Neural crest cell (in vitro differentiated cells): ENCODE measurements around the gene UBAP1L. TPM values are rescaled to one million over a fixed set of nuclear protein-coding genes. Genes with fewer than 3 reads are reported as not detected.
"Not testable (repeated sequence)": the region's sequence is repeated elsewhere in the genome, so short reads cannot be mapped to it uniquely, and the experiment has no call there.

Experiments used
- DNase-seq: peaks from one replicate; pipeline ENCODE4 v3.0.0; 2021; ENCODE audit warnings: low read depth, mixed read lengths, low spot score
- H3K27ac Mint-ChIP-seq: one replicate; pipeline ENCODE4 v1.8.0; 2021; ENCODE audit warnings: mild to moderate bottlenecking, mixed read lengths; ENCODE audit not compliant: unreplicated experiment
- H3K27me3 Mint-ChIP-seq: 2 replicates; pipeline ENCODE4 v1.8.0; 2021; ENCODE audit warnings: low read depth, mild to moderate bottlenecking, mixed read lengths
- H3K36me3 Mint-ChIP-seq: 2 replicates; pipeline ENCODE4 v1.8.0; 2021; ENCODE audit warnings: low read depth, mild to moderate bottlenecking, mixed read lengths
- H3K4me1 Mint-ChIP-seq: 2 replicates; pipeline ENCODE4 v1.8.0; 2021; ENCODE audit warnings: mixed read lengths
- H3K4me3 Mint-ChIP-seq: one replicate; pipeline ENCODE4 v1.8.0; 2021; ENCODE audit warnings: mild to moderate bottlenecking, mixed read lengths
- H3K9me3 Mint-ChIP-seq: 2 replicates; pipeline ENCODE4 v1.8.0; 2021; ENCODE audit warnings: mixed read lengths
- CTCF ChIP-seq: fragments of 200-600 bp; sonication (generic); conservative IDR thresholded peaks from 2 replicates; pipeline ENCODE4 v1.5.0; 2021; ENCODE audit warnings: antibody characterized with exemption, mild to moderate bottlenecking
- total RNA-seq: library from RNA; stranded (reverse); gene quantifications from 2 replicates; pipeline ENCODE4 v1.2.1, GENCODE V29; 2021

UBAP1L gene
- total RNA-seq, 1 donor from 2014 or later, result 3.6 TPM

- TF ChIP-seq CTCF, result no peak
- no peak for DNase-seq
- no peaks in the 10 kb centered on the region for H3K9me3 Mint-ChIP-seq
- peaks cover 19% of the 10 kb centered on the region for H3K36me3 Mint-ChIP-seq
- H3K4me3 Mint-ChIP-seq, result no peak overlapping the region
- H3K27ac Mint-ChIP-seq, result no peak overlapping the region
- H3K27me3 Mint-ChIP-seq, result no peaks in the 10 kb centered on the region
- peaks cover 5% of the 10 kb centered on the region for H3K4me1 Mint-ChIP-seq
Measured at GRCh38 chr15:65102912-65103311, 12.1 kb downstream of the UBAP1L start.

GRCh38 chr15:65101891-65102708 is 12.9 kb downstream of the UBAP1L start:
- peak; percentile 5 for TF ChIP-seq CTCF
- no peak overlapping the region for H3K4me3 Mint-ChIP-seq
- no peaks in the 10 kb centered on the region for H3K9me3 Mint-ChIP-seq
- H3K27me3 Mint-ChIP-seq, result no peaks in the 10 kb centered on the region
- H3K27ac Mint-ChIP-seq, result no peak overlapping the region
- peaks cover 5% of the 10 kb centered on the region for H3K4me1 Mint-ChIP-seq
- DNase-seq, result no peak
- peaks cover 19% of the 10 kb centered on the region for H3K36me3 Mint-ChIP-seq

GRCh38 chr15:65101411-65101890 is 13.5 kb downstream of the UBAP1L start:
- no peaks in the 10 kb centered on the region for H3K9me3 Mint-ChIP-seq
- peak; percentile 84 for DNase-seq
- H3K27ac Mint-ChIP-seq, result peak overlapping the region; percentile 14
- peaks cover 19% of the 10 kb centered on the region for H3K36me3 Mint-ChIP-seq
- peak; percentile 86 for TF ChIP-seq CTCF
- H3K4me1 Mint-ChIP-seq, result peaks cover 5% of the 10 kb centered on the region
- H3K27me3 Mint-ChIP-seq, result no peaks in the 10 kb centered on the region
- no peak overlapping the region for H3K4me3 Mint-ChIP-seq

GRCh38 chr15:65100442-65100841 is 14.6 kb downstream of the UBAP1L start:
- H3K27me3 Mint-ChIP-seq, result no peaks in the 10 kb centered on the region
- no peak for DNase-seq
- peaks cover 5% of the 10 kb centered on the region for H3K4me1 Mint-ChIP-seq
- no peak overlapping the region for H3K27ac Mint-ChIP-seq
- no peak overlapping the region for H3K4me3 Mint-ChIP-seq
- no peaks in the 10 kb centered on the region for H3K9me3 Mint-ChIP-seq
- TF ChIP-seq CTCF, result no peak
- peaks cover 15% of the 10 kb centered on the region for H3K36me3 Mint-ChIP-seq

GRCh38 chr15:65099801-65100200 is 15.2 kb downstream of the UBAP1L start:
- H3K4me1 Mint-ChIP-seq, H3K27ac Mint-ChIP-seq, H3K9me3 Mint-ChIP-seq, H3K27me3 Mint-ChIP-seq, DNase-seq, H3K4me3 Mint-ChIP-seq: not testable (repeated sequence)
- H3K36me3 Mint-ChIP-seq, result peaks cover 15% of the 10 kb centered on the region

- TF ChIP-seq CTCF, result no peak
- Mint-ChIP-seq H3K27me3 (no peaks in the 10 kb centered on the region), H3K4me3 (no peak overlapping the region), H3K36me3 (peaks cover 15% of the 10 kb centered on the region), H3K9me3 (no peaks in the 10 kb centered on the region), H3K27ac (no peak overlapping the region), H3K4me1 (peaks cover 5% of the 10 kb centered on the region)
- no peak for DNase-seq
Measured at GRCh38 chr15:65099336-65099735, 15.7 kb downstream of the UBAP1L start.
